ENCODE data around the gene RALA. TPM values are rescaled to one million over a fixed set of nuclear protein-coding genes. Genes with fewer than 3 reads are reported as not detected.

The RALA gene
- total RNA-seq, 2 experiments from 2014 or later = 22.3 to 32.9 TPM

- Mint-ChIP-seq H3K4me3 (no peak overlapping the region), H3K4me1 (no peaks in the 10 kb centered on the region), H3K27ac (no peak overlapping the region), H3K27me3 (no peaks in the 10 kb centered on the region), H3K9me3 (ENCODE audit: low read depth) (peaks cover 6% of the 10 kb centered on the region), H3K36me3 (peaks cover 9% of the 10 kb centered on the region)
- DNase-seq = no peak
- no peak for ATAC-seq
- CTCF ChIA-PET = interaction anchor here (1.3 kb wide), 1 partner anchor 37 kb away, joined by 4 read pairs; no protein-coding TSS in a partner anchor
Measured at GRCh38 chr7:39709768-39710311, 86.5 kb downstream of the RALA start.

GRCh38 chr7:39712751-39713150 lies 89.4 kb downstream of the RALA start:
- CTCF ChIA-PET = no interaction called here
- DNase-seq = no peak
- H3K27me3 Mint-ChIP-seq = no peaks in the 10 kb centered on the region
- peaks cover 17% of the 10 kb centered on the region for H3K9me3 Mint-ChIP-seq (ENCODE audit: low read depth)
- H3K4me3 Mint-ChIP-seq = no peak overlapping the region
- no peak overlapping the region for H3K27ac Mint-ChIP-seq
- ATAC-seq = no peak
- H3K36me3 Mint-ChIP-seq = peaks cover 10% of the 10 kb centered on the region
- no peaks in the 10 kb centered on the region for H3K4me1 Mint-ChIP-seq

GRCh38 chr7:39714447-39715091 lies 91.2 kb downstream of the RALA start:
- Mint-ChIP-seq H3K4me1 (no peaks in the 10 kb centered on the region), H3K4me3 (no peak overlapping the region), H3K27ac (no peak overlapping the region), H3K9me3 (ENCODE audit: low read depth) (peaks cover 17% of the 10 kb centered on the region), H3K36me3 (peaks cover 10% of the 10 kb centered on the region), H3K27me3 (no peaks in the 10 kb centered on the region)
- ATAC-seq (no peak), DNase-seq (no peak)
- CTCF ChIA-PET = no interaction called here

- CTCF ChIA-PET = no interaction called here
- H3K27me3 Mint-ChIP-seq = no peaks in the 10 kb centered on the region
Measured at GRCh38 chr7:39720586-39720985, 97.2 kb downstream of the RALA start.

GRCh38 chr7:39721345-39721744 lies 98.0 kb downstream of the RALA start:
- H3K27ac Mint-ChIP-seq = no peak overlapping the region
- DNase-seq (no peak), ATAC-seq (no peak)
- H3K9me3 Mint-ChIP-seq (ENCODE audit: low read depth) = peaks cover 2% of the 10 kb centered on the region
- no peaks in the 10 kb centered on the region for H3K4me1 Mint-ChIP-seq
- H3K36me3 Mint-ChIP-seq = no peaks in the 10 kb centered on the region
- no peak overlapping the region for H3K4me3 Mint-ChIP-seq
- H3K27me3 Mint-ChIP-seq = no peaks in the 10 kb centered on the region
- CTCF ChIA-PET = no interaction called here

More at GRCh38 chr7:39720586-39720985, 97.2 kb downstream of the RALA start:
- no peak overlapping the region for H3K27ac Mint-ChIP-seq
- no peak overlapping the region for H3K4me3 Mint-ChIP-seq
- H3K36me3 Mint-ChIP-seq = peaks cover 2% of the 10 kb centered on the region
- DNase-seq (no peak), ATAC-seq (no peak)
- no peaks in the 10 kb centered on the region for H3K4me1 Mint-ChIP-seq
- peaks cover 6% of the 10 kb centered on the region for H3K9me3 Mint-ChIP-seq (ENCODE audit: low read depth)

- H3K27me3 Mint-ChIP-seq = no peaks in the 10 kb centered on the region
- no peaks in the 10 kb centered on the region for H3K4me1 Mint-ChIP-seq
- no peaks in the 10 kb centered on the region for H3K36me3 Mint-ChIP-seq
- ATAC-seq (no peak), DNase-seq (no peak)
- H3K9me3 Mint-ChIP-seq (ENCODE audit: low read depth) = no peaks in the 10 kb centered on the region
- no peak overlapping the region for H3K27ac Mint-ChIP-seq
- no peak overlapping the region for H3K4me3 Mint-ChIP-seq
- CTCF ChIA-PET = no interaction called here
Measured at GRCh38 chr7:39721919-39722597, 98.7 kb downstream of the RALA start.

- ATAC-seq (no peak), DNase-seq (no peak)
- no peaks in the 10 kb centered on the region for H3K36me3 Mint-ChIP-seq
- H3K27ac Mint-ChIP-seq = no peak overlapping the region
- no peak overlapping the region for H3K4me3 Mint-ChIP-seq
- no peaks in the 10 kb centered on the region for H3K9me3 Mint-ChIP-seq (ENCODE audit: low read depth)
- H3K27me3 Mint-ChIP-seq = no peaks in the 10 kb centered on the region
- H3K4me1 Mint-ChIP-seq = peaks cover 3% of the 10 kb centered on the region
- CTCF ChIA-PET = no interaction called here
Measured at GRCh38 chr7:39727231-39728012, 104.0 kb downstream of the RALA start.

- peak overlapping the region; percentile 95 for H3K27ac Mint-ChIP-seq
- H3K4me3 Mint-ChIP-seq = peak overlapping the region; percentile 76
- CTCF ChIA-PET = interaction anchor here (1.7 to 20.2 kb wide), 4 partner anchors 13 to 402 kb away, joined by 5 to 316 read pairs (median 22); partner anchors contain the start of genes MPLKIP, RALA and SUGCT
- H3K27me3 Mint-ChIP-seq = no peaks in the 10 kb centered on the region
- peaks cover 5% of the 10 kb centered on the region for H3K36me3 Mint-ChIP-seq
- ATAC-seq (peak; percentile 96), DNase-seq (peak; percentile 97)
- no peaks in the 10 kb centered on the region for H3K9me3 Mint-ChIP-seq (ENCODE audit: low read depth)
- peaks cover 36% of the 10 kb centered on the region for H3K4me1 Mint-ChIP-seq
Measured at GRCh38 chr7:39732837-39733804, 109.7 kb downstream of the RALA start.

- Mint-ChIP-seq H3K27me3 (no peaks in the 10 kb centered on the region), H3K27ac (peak overlapping the region; percentile 95), H3K9me3 (ENCODE audit: low read depth) (no peaks in the 10 kb centered on the region), H3K4me1 (peaks cover 38% of the 10 kb centered on the region), H3K36me3 (peaks cover 6% of the 10 kb centered on the region), H3K4me3 (peak overlapping the region; percentile 76)
- DNase-seq (no peak), ATAC-seq (no peak)
- CTCF ChIA-PET = interaction anchor here (1.7 to 20.2 kb wide), 4 partner anchors 12 to 401 kb away, joined by 5 to 316 read pairs (median 22); partner anchors contain the start of genes MPLKIP, RALA and SUGCT
Measured at GRCh38 chr7:39733881-39734632, 110.7 kb downstream of the RALA start.

- DNase-seq (no peak), ATAC-seq (no peak)
- Mint-ChIP-seq H3K4me1 (peaks cover 38% of the 10 kb centered on the region), H3K4me3 (peak overlapping the region; percentile 76), H3K27me3 (no peaks in the 10 kb centered on the region), H3K27ac (peak overlapping the region; percentile 46), H3K9me3 (ENCODE audit: low read depth) (no peaks in the 10 kb centered on the region), H3K36me3 (peaks cover 6% of the 10 kb centered on the region)
- CTCF ChIA-PET = interaction anchor here (1.7 to 20.2 kb wide), 3 partner anchors 11 to 400 kb away, joined by 5 to 316 read pairs (median 40); partner anchors contain the start of genes MPLKIP and SUGCT
Measured at GRCh38 chr7:39734633-39735004, 111.2 kb downstream of the RALA start.

- DNase-seq (peak; percentile 48), ATAC-seq (no peak)
- H3K27me3 Mint-ChIP-seq = no peaks in the 10 kb centered on the region
- H3K4me3 Mint-ChIP-seq = peak overlapping the region; percentile 1
- CTCF ChIA-PET = interaction anchor here (0.8 to 20.2 kb wide), 5 partner anchors 10 to 399 kb away, joined by 3 to 316 read pairs (median 5); partner anchors contain the start of genes MPLKIP and SUGCT
- H3K9me3 Mint-ChIP-seq (ENCODE audit: low read depth) = no peaks in the 10 kb centered on the region
- no peak overlapping the region for H3K27ac Mint-ChIP-seq
- H3K36me3 Mint-ChIP-seq = peaks cover 6% of the 10 kb centered on the region
- peaks cover 38% of the 10 kb centered on the region for H3K4me1 Mint-ChIP-seq
Measured at GRCh38 chr7:39735903-39736302, 112.5 kb downstream of the RALA start.

Data from activated CD8-positive, alpha-beta memory T cell treated with anti-CD3 and anti-CD28 coated beads, Interleukin-2, amount 10 ng/mL, durations not matched to agents 7 days and 5 days (primary cell).